WTC11 (cell line): ENCODE data around the gene TPM3.

Experiments used
- CTCF ChIP-seq: fragments of 200-600 bp; IDR thresholded peaks from 2 replicates; pipeline ENCODE4 v1.8.0; 2022; ENCODE audit warnings: antibody characterized with exemption
- SMAD3 ChIP-seq: sonication (generic); formaldehyde crosslinking; IDR thresholded peaks from 2 replicates; pipeline ENCODE4 v1.8.0; 2022; ENCODE audit warnings: missing genetic modification reagents, mild to moderate bottlenecking, borderline replicate concordance

- TF ChIP-seq CTCF (no peak), SMAD3 (no peak)
Observed at GRCh38 chr1:154193821-154194220, 1.9 kb upstream of the TPM3 start.
